ENCODE data around the gene CACNG1.

The CACNG1 gene

GRCh38 chr17:67044016-67044772 lies at the start of gene CACNG1:
Gene CACNG1, plus strand, starts transcription at chr17:67044554. Its CDS starts 107 bp downstream, at chr17:67044661.
- no peak for DNase-seq (ENCODE audit: low read depth)

- DNase-seq (ENCODE audit: low read depth), result no peak
Measured at GRCh38 chr17:66994930-66995535, 49.3 kb upstream of the CACNG1 start.

GRCh38 chr17:66995944-66996343 lies 48.4 kb upstream of the CACNG1 start:
- DNase-seq (ENCODE audit: low read depth), result no peak

GRCh38 chr17:66996926-66997325 lies 47.4 kb upstream of the CACNG1 start:
- no peak for DNase-seq (ENCODE audit: low read depth)

- DNase-seq (ENCODE audit: low read depth), result no peak
Measured at GRCh38 chr17:67003231-67003630, 41.1 kb upstream of the CACNG1 start.

GRCh38 chr17:67004181-67004580 lies 40.2 kb upstream of the CACNG1 start:
- DNase-seq (ENCODE audit: low read depth), result no peak

GRCh38 chr17:67007266-67007665 lies 37.1 kb upstream of the CACNG1 start:
- DNase-seq (ENCODE audit: low read depth), result no peak

GRCh38 chr17:67008101-67008500 lies 36.3 kb upstream of the CACNG1 start:
- DNase-seq (ENCODE audit: low read depth), result no peak

GRCh38 chr17:67011527-67012175 lies 32.7 kb upstream of the CACNG1 start:
- DNase-seq (ENCODE audit: low read depth), result no peak

GRCh38 chr17:67013891-67014290 lies 30.5 kb upstream of the CACNG1 start:
- DNase-seq (ENCODE audit: low read depth), result no peak

GRCh38 chr17:67015001-67015400 lies 29.4 kb upstream of the CACNG1 start:
- no peak for DNase-seq (ENCODE audit: low read depth)

GRCh38 chr17:67016039-67016762 lies 28.2 kb upstream of the CACNG1 start:
- no peak for DNase-seq (ENCODE audit: low read depth)

- no peak for DNase-seq (ENCODE audit: low read depth)
Measured at GRCh38 chr17:67017910-67018309, 26.4 kb upstream of the CACNG1 start.

- DNase-seq (ENCODE audit: low read depth), result no peak
Measured at GRCh38 chr17:67018471-67019434, 25.6 kb upstream of the CACNG1 start.

- no peak for DNase-seq (ENCODE audit: low read depth)
Measured at GRCh38 chr17:67019809-67020208, 24.5 kb upstream of the CACNG1 start.

GRCh38 chr17:67020293-67020766 lies 24.0 kb upstream of the CACNG1 start:
- no peak for DNase-seq (ENCODE audit: low read depth)

- no peak for DNase-seq (ENCODE audit: low read depth)
Measured at GRCh38 chr17:67021196-67021595, 23.2 kb upstream of the CACNG1 start.

- DNase-seq (ENCODE audit: low read depth), result no peak
Measured at GRCh38 chr17:67021743-67022450, 22.5 kb upstream of the CACNG1 start.

GRCh38 chr17:67022451-67022810 lies 21.9 kb upstream of the CACNG1 start:
- DNase-seq (ENCODE audit: low read depth), result no peak

- DNase-seq (ENCODE audit: low read depth), result no peak
Measured at GRCh38 chr17:67024736-67025135, 19.6 kb upstream of the CACNG1 start.

All from activated T-cell treated with anti-CD3 and anti-CD28 coated beads for 24 hours (primary cell).